HG02588 (cell line): Measurements from ENCODE around the gene RXRA.

Source experiments
- ATAC-seq: cut with Tn5 transposase; IDR thresholded peaks from one replicate; pipeline ENCODE4 v1.9.1; 2021; ENCODE audit warnings: mild to moderate bottlenecking, moderate library complexity; ENCODE audit not compliant: unreplicated experiment

The RXRA gene

GRCh38 chr9:134365791-134366222 is 39.6 kb downstream of the RXRA start:
- ATAC-seq = no peak

- ATAC-seq = no peak
Measured at GRCh38 chr9:134366223-134367031, 40.2 kb downstream of the RXRA start.

GRCh38 chr9:134367061-134367460 is 40.8 kb downstream of the RXRA start:
- no peak for ATAC-seq

GRCh38 chr9:134367791-134368490 is 41.7 kb downstream of the RXRA start:
- no peak for ATAC-seq

- ATAC-seq = no peak
Measured at GRCh38 chr9:134368571-134368970, 42.3 kb downstream of the RXRA start.

- no peak for ATAC-seq
Measured at GRCh38 chr9:134369416-134370212, 43.4 kb downstream of the RXRA start.

- no peak for ATAC-seq
Measured at GRCh38 chr9:134370213-134370492, 43.9 kb downstream of the RXRA start.

GRCh38 chr9:134370638-134371037 is 44.4 kb downstream of the RXRA start:
- ATAC-seq = no peak

GRCh38 chr9:134371731-134372130 is 45.5 kb downstream of the RXRA start:
- ATAC-seq = no peak

- ATAC-seq = no peak
Measured at GRCh38 chr9:134372581-134373267, 46.5 kb downstream of the RXRA start.

GRCh38 chr9:134373269-134373668 is 47.0 kb downstream of the RXRA start:
- no peak for ATAC-seq

GRCh38 chr9:134373953-134374300 is 47.7 kb downstream of the RXRA start:
- ATAC-seq = no peak

- no peak for ATAC-seq
Measured at GRCh38 chr9:134374301-134375010, 48.2 kb downstream of the RXRA start.

- no peak for ATAC-seq
Measured at GRCh38 chr9:134375011-134375390, 48.7 kb downstream of the RXRA start.

GRCh38 chr9:134375430-134376385 is 49.5 kb downstream of the RXRA start:
- no peak for ATAC-seq

- no peak for ATAC-seq
Measured at GRCh38 chr9:134376386-134377142, 50.3 kb downstream of the RXRA start.

- no peak for ATAC-seq
Measured at GRCh38 chr9:134377143-134377484, 50.9 kb downstream of the RXRA start.

- no peak for ATAC-seq
Measured at GRCh38 chr9:134377976-134378375, 51.7 kb downstream of the RXRA start.

GRCh38 chr9:134378901-134379338 is 52.7 kb downstream of the RXRA start:
- ATAC-seq = no peak
